ENCODE results near the gene EFHC2.

- TF ChIP-seq EZH2 (IDR thresholded peaks at IDR 0.05; ENCODE audit: low read length, missing control alignments): no peak
- no peak for TF ChIP-seq CTCF (conservative IDR thresholded peaks at IDR 0.05 in 1 of 2, IDR thresholded peaks at IDR 0.05 in 1 of 2; ENCODE audit: low read depth in 1 of 2, low read length in 2 of 2)
These were observed 96.6 kb downstream of the EFHC2 start for GRCh38 chrX:44246826-44247225.
